AG09309 (cell line): ENCODE measurements around the gene GATA1.

Experiments used
- DNase-seq: peaks from one replicate; pipeline ENCODE4 v3.0.0-alpha.2; 2010; ENCODE audit warnings: low read depth
- H3K4me3 ChIP-seq: 2 replicates; pipeline ENCODE4 v1.5.1; 2011; ENCODE audit warnings: mild to moderate bottlenecking, low read depth, low read length, moderate library complexity; ENCODE audit not compliant: control insufficient read depth
- CTCF ChIP-seq: IDR thresholded peaks from 2 replicates; pipeline ENCODE4 v1.5.1; 2011; ENCODE audit warnings: mild to moderate bottlenecking, low read depth, low read length, inconsistent platforms; ENCODE audit not compliant: insufficient read depth, control insufficient read depth; ENCODE audit errors: missing control alignments

GATA1 gene

GRCh38 chrX:48749182-48749581 lies 37.2 kb upstream of the GATA1 start:
- no peak overlapping the region for H3K4me3 ChIP-seq
- no peak for DNase-seq
- TF ChIP-seq CTCF = no peak

GRCh38 chrX:48751343-48751742 lies 35.0 kb upstream of the GATA1 start:
- no peak for TF ChIP-seq CTCF

GRCh38 chrX:48752498-48752897 lies 33.9 kb upstream of the GATA1 start:
- no peak for DNase-seq
- H3K4me3 ChIP-seq = no peak overlapping the region
- TF ChIP-seq CTCF = no peak

More at GRCh38 chrX:48751343-48751742, 35.0 kb upstream of the GATA1 start:
- DNase-seq = no peak
- H3K4me3 ChIP-seq = no peak overlapping the region

- no peak for DNase-seq
- no peak for TF ChIP-seq CTCF
- no peak overlapping the region for H3K4me3 ChIP-seq
Measured at GRCh38 chrX:48753708-48754228, 32.6 kb upstream of the GATA1 start.

- no peak for DNase-seq
- TF ChIP-seq CTCF = no peak
- H3K4me3 ChIP-seq = no peak overlapping the region
Measured at GRCh38 chrX:48754238-48754637, 32.2 kb upstream of the GATA1 start.

GRCh38 chrX:48761674-48762471 lies 24.5 kb upstream of the GATA1 start, which contains the start of gene GLOD5:
TSS of gene GLOD5 (plus strand) at chrX:48761747. CDS start at chrX:48761791, 44 bp downstream.
- DNase-seq = no peak
- H3K4me3 ChIP-seq = no peak within 1 kb of the TSS
- peak; percentile 33 for TF ChIP-seq CTCF
